HepG2 (cell line): ENCODE results near the gene TSTD1. TPM values are rescaled to one million over a fixed set of nuclear protein-coding genes. Genes with fewer than 3 reads are reported as not detected.

Experiments used
- CHD2 ChIP-seq: IDR thresholded peaks from 2 replicates; pipeline ENCODE4 v1.6.1; 2011; ENCODE audit warnings: low read depth, low read length, improper control_type of control experiment
- FOXC1 ChIP-seq: sonication (generic); formaldehyde crosslinking; IDR thresholded peaks from 2 replicates; pipeline ENCODE4 v1.8.0; 2022; ENCODE audit warnings: mild to moderate bottlenecking, missing genetic modification reagents, borderline replicate concordance
- MYC ChIP-seq: sonication (generic); formaldehyde crosslinking; IDR thresholded peaks from 2 replicates; pipeline ENCODE4 v1.9.0; 2021; ENCODE audit warnings: missing genetic modification reagents, borderline replicate concordance
- NR2C2 ChIP-seq: sonication (generic); formaldehyde crosslinking; IDR thresholded peaks from 2 replicates; pipeline ENCODE4 v1.4.0; 2020; ENCODE audit warnings: missing genetic modification reagents, mild to moderate bottlenecking, moderate library complexity, borderline replicate concordance
- PHF21A ChIP-seq: sonication (generic); formaldehyde crosslinking; IDR thresholded peaks from 2 replicates; pipeline ENCODE4 v1.5.0; 2020; ENCODE audit warnings: mild to moderate bottlenecking, missing genetic modification reagents
- SALL1 ChIP-seq: sonication (generic); formaldehyde crosslinking; IDR thresholded peaks from 2 replicates; pipeline ENCODE4 v1.8.0; 2022; ENCODE audit warnings: mild to moderate bottlenecking, missing genetic modification reagents
- ZBTB7A ChIP-seq: sonication (generic); formaldehyde crosslinking; IDR thresholded peaks from 2 replicates; pipeline ENCODE4 v1.8.0; 2022; ENCODE audit warnings: mild to moderate bottlenecking, missing genetic modification reagents
- ZNF256 ChIP-seq: sonication (generic); formaldehyde crosslinking; conservative IDR thresholded peaks from 2 replicates; pipeline ENCODE4 v1.4.0; 2020; ENCODE audit warnings: missing genetic modification reagents
- ZNF263 ChIP-seq: sonication (generic); formaldehyde crosslinking; IDR thresholded peaks from 2 replicates; pipeline ENCODE4 v1.4.0; 2020; ENCODE audit warnings: missing genetic modification reagents
- ZNF749 ChIP-seq: sonication (generic); formaldehyde crosslinking; IDR thresholded peaks from 2 replicates; pipeline ENCODE4 v1.8.0; 2022; ENCODE audit warnings: mild to moderate bottlenecking, missing genetic modification reagents, moderate library complexity, borderline replicate concordance
- polyA plus RNA-seq, 8 experiments: library from polyadenylated mRNA; depleted of rRNA in 3 of 8; stranded (reverse) in 7 of 8; unstranded in 1 of 8; fragments of >200 nt; fragmentation: Illumina TruSeq in 4 of 8; extraction: Trizol in 4 of 8; gene quantifications; 2 replicates each; pipeline versions ENCODE4 v1.2.1 to v1.2.3, GENCODE V29; 2011 to 2016; ENCODE audit warnings: low read depth in 4 of 8, missing spikeins in 1 of 8, mixed read lengths in 1 of 8; ENCODE audit not compliant: insufficient read depth in 1 of 8
- total RNA-seq, 5 experiments: library from RNA; depleted of rRNA; stranded (reverse); fragments of >200 nt; fragmentation: Illumina TruSeq; extraction: Trizol; gene quantifications; 2 replicates each; pipeline ENCODE4 v1.2.3, GENCODE V29; 2016; ENCODE audit warnings: low read depth in 1 of 5
- TF ChIP-seq, protein P1 (sequence below): sonication (generic); formaldehyde crosslinking; IDR thresholded peaks from 2 replicates; pipeline ENCODE4 v1.9.0; 2021; ENCODE audit warnings: mild to moderate bottlenecking, missing genetic modification reagents
- TF ChIP-seq, protein P2 (sequence below): sonication (generic); formaldehyde crosslinking; IDR thresholded peaks from 2 replicates; pipeline ENCODE4 v1.4.0; 2020; ENCODE audit warnings: missing genetic modification reagents
- TF ChIP-seq, protein P3 (sequence below): sonication (generic); formaldehyde crosslinking; IDR thresholded peaks from 2 replicates; pipeline ENCODE4 v1.5.0; 2020; ENCODE audit warnings: mild to moderate bottlenecking, missing genetic modification reagents, moderate library complexity
- TF ChIP-seq, protein P4 (sequence below): sonication (generic); formaldehyde crosslinking; IDR thresholded peaks from 2 replicates; pipeline ENCODE4 v1.5.1; 2020; ENCODE audit warnings: mild to moderate bottlenecking, missing genetic modification reagents, moderate library complexity

The TSTD1 gene
- total and polyA plus RNA-seq, 2 of the 13 experiments (the other 11 are each of a cell fraction or from before 2014, with no cell fraction given): 0.15 to 0.31 TPM

DNA sequence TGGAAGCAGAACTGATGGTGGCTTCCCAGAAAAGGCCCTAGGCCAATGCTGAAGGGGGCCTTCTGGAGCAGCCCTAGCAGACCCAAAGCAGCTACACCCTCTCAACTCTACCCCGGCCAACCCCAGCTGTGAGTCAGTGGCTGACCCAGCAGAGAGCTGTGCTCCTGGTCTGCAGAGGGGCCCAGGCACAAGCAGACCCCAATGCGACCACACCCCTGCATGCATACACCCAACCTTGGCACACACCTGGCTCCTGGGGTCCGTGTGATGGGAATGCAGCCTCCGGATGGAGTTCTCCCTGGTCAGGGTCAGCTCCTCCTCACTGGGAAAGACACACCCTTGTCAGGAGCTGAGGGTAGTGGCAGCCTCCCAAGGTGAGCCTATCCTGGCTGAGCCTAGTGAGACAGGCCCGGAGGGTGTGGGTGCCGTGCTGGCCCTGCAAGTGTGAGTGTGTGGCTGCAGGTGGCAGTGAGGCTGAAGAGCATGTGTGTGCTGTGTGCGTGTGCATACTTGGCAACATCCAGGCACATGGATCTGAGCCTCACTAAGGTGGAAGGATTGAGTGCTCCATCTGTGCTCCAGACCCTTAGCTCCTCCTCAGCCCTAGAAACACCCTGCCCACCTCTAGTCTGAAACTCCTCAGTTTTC, 34.8 kb upstream of the TSTD1 start (continued):
- TF ChIP-seq ZBTB7A (CRISPR knock-in tag) (no peak; the same call in 1 of the 2 replicates), NR2C2 (CRISPR knock-in tag) (peak; percentile 32; the same call in 1 of the 2 replicates), ZNF263 (CRISPR knock-in tag) (peak; percentile 88), CHD2 (no peak), ZNF256 (CRISPR knock-in tag) (no peak), FOXC1 (CRISPR knock-in tag) (peak; percentile 75; the same call in 1 of the 2 replicates), PHF21A (no peak), MYC (CRISPR knock-in tag) (peak; percentile 85), SALL1 (CRISPR knock-in tag) (0 out of 2 replicates have a peak, but pooled peaks have one; percentile 22), ZNF749 (0 out of 2 replicates have a peak, but pooled peaks have one; percentile 11)
- TF ChIP-seq, protein P1, sequence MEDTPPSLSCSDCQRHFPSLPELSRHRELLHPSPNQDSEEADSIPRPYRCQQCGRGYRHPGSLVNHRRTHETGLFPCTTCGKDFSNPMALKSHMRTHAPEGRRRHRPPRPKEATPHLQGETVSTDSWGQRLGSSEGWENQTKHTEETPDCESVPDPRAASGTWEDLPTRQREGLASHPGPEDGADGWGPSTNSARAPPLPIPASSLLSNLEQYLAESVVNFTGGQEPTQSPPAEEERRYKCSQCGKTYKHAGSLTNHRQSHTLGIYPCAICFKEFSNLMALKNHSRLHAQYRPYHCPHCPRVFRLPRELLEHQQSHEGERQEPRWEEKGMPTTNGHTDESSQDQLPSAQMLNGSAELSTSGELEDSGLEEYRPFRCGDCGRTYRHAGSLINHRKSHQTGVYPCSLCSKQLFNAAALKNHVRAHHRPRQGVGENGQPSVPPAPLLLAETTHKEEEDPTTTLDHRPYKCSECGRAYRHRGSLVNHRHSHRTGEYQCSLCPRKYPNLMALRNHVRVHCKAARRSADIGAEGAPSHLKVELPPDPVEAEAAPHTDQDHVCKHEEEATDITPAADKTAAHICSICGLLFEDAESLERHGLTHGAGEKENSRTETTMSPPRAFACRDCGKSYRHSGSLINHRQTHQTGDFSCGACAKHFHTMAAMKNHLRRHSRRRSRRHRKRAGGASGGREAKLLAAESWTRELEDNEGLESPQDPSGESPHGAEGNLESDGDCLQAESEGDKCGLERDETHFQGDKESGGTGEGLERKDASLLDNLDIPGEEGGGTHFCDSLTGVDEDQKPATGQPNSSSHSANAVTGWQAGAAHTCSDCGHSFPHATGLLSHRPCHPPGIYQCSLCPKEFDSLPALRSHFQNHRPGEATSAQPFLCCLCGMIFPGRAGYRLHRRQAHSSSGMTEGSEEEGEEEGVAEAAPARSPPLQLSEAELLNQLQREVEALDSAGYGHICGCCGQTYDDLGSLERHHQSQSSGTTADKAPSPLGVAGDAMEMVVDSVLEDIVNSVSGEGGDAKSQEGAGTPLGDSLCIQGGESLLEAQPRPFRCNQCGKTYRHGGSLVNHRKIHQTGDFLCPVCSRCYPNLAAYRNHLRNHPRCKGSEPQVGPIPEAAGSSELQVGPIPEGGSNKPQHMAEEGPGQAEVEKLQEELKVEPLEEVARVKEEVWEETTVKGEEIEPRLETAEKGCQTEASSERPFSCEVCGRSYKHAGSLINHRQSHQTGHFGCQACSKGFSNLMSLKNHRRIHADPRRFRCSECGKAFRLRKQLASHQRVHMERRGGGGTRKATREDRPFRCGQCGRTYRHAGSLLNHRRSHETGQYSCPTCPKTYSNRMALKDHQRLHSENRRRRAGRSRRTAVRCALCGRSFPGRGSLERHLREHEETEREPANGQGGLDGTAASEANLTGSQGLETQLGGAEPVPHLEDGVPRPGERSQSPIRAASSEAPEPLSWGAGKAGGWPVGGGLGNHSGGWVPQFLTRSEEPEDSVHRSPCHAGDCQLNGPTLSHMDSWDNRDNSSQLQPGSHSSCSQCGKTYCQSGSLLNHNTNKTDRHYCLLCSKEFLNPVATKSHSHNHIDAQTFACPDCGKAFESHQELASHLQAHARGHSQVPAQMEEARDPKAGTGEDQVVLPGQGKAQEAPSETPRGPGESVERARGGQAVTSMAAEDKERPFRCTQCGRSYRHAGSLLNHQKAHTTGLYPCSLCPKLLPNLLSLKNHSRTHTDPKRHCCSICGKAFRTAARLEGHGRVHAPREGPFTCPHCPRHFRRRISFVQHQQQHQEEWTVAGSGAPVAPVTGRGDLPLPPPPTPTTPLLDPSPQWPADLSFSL (CRISPR knock-in tag): peak; percentile 75
- TF ChIP-seq, protein P2, sequence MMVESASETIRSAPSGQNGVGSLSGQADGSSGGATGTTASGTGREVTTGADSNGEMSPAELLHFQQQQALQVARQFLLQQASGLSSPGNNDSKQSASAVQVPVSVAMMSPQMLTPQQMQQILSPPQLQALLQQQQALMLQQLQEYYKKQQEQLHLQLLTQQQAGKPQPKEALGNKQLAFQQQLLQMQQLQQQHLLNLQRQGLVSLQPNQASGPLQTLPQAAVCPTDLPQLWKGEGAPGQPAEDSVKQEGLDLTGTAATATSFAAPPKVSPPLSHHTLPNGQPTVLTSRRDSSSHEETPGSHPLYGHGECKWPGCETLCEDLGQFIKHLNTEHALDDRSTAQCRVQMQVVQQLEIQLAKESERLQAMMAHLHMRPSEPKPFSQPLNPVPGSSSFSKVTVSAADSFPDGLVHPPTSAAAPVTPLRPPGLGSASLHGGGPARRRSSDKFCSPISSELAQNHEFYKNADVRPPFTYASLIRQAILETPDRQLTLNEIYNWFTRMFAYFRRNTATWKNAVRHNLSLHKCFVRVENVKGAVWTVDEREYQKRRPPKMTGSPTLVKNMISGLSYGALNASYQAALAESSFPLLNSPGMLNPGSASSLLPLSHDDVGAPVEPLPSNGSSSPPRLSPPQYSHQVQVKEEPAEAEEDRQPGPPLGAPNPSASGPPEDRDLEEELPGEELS (CRISPR knock-in tag): no peak
- TF ChIP-seq, protein P3, sequence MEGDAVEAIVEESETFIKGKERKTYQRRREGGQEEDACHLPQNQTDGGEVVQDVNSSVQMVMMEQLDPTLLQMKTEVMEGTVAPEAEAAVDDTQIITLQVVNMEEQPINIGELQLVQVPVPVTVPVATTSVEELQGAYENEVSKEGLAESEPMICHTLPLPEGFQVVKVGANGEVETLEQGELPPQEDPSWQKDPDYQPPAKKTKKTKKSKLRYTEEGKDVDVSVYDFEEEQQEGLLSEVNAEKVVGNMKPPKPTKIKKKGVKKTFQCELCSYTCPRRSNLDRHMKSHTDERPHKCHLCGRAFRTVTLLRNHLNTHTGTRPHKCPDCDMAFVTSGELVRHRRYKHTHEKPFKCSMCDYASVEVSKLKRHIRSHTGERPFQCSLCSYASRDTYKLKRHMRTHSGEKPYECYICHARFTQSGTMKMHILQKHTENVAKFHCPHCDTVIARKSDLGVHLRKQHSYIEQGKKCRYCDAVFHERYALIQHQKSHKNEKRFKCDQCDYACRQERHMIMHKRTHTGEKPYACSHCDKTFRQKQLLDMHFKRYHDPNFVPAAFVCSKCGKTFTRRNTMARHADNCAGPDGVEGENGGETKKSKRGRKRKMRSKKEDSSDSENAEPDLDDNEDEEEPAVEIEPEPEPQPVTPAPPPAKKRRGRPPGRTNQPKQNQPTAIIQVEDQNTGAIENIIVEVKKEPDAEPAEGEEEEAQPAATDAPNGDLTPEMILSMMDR (CRISPR knock-in tag): peak; percentile 58
- TF ChIP-seq, protein P4, sequence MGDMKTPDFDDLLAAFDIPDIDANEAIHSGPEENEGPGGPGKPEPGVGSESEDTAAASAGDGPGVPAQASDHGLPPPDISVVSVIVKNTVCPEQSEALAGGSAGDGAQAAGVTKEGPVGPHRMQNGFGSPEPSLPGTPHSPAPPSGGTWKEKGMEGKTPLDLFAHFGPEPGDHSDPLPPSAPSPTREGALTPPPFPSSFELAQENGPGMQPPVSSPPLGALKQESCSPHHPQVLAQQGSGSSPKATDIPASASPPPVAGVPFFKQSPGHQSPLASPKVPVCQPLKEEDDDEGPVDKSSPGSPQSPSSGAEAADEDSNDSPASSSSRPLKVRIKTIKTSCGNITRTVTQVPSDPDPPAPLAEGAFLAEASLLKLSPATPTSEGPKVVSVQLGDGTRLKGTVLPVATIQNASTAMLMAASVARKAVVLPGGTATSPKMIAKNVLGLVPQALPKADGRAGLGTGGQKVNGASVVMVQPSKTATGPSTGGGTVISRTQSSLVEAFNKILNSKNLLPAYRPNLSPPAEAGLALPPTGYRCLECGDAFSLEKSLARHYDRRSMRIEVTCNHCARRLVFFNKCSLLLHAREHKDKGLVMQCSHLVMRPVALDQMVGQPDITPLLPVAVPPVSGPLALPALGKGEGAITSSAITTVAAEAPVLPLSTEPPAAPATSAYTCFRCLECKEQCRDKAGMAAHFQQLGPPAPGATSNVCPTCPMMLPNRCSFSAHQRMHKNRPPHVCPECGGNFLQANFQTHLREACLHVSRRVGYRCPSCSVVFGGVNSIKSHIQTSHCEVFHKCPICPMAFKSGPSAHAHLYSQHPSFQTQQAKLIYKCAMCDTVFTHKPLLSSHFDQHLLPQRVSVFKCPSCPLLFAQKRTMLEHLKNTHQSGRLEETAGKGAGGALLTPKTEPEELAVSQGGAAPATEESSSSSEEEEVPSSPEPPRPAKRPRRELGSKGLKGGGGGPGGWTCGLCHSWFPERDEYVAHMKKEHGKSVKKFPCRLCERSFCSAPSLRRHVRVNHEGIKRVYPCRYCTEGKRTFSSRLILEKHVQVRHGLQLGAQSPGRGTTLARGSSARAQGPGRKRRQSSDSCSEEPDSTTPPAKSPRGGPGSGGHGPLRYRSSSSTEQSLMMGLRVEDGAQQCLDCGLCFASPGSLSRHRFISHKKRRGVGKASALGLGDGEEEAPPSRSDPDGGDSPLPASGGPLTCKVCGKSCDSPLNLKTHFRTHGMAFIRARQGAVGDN (CRISPR knock-in tag): peak; percentile 59
